GM18502 (cell line): ENCODE measurements around the gene ARHGEF1.
"Not testable (repeated sequence)": the region's sequence is repeated elsewhere in the genome, so short reads cannot be mapped to it uniquely, and the experiment has no call there.

ENCODE experiments used
- ATAC-seq: cut with Tn5 transposase; IDR thresholded peaks from one replicate; pipeline ENCODE4 v1.9.1; 2021; ENCODE audit warnings: mild to moderate bottlenecking; ENCODE audit not compliant: unreplicated experiment, poor library complexity

Gene ARHGEF1

DNA sequence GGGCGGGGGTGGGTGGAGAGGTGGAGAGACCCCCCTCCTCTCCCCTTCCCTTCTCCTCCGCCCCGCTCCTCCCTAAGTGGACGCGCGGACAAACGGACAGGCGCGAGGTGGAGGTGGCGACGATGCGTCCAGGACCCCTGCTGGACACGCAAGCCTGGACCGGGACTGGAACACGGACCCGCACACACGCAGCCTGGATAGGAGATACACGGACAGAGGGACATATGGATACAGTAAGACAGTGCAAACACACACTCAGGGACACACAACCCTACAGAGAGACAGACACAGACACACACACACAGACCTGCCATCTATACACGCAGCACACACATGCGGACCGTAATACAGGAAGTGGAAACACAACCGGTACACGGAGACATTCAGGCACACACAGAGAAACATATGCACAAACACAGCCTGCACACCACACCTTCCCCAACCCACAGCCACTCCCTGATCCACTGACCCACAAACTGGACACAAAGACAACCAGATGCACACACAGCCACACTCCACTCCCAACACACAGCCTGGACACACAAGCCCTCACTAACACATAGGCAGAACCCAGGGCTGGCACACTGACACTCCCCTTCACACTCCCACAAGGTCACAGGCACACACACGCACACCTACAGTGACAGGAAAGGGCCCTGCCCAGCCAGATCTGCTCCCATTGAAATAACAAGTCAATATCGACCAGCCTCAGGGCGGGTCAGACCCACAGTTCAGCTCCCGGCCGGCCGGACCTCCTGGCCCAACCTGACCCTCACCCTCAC, 46.0 kb downstream of the ARHGEF1 start:
- no peak for ATAC-seq

DNA sequence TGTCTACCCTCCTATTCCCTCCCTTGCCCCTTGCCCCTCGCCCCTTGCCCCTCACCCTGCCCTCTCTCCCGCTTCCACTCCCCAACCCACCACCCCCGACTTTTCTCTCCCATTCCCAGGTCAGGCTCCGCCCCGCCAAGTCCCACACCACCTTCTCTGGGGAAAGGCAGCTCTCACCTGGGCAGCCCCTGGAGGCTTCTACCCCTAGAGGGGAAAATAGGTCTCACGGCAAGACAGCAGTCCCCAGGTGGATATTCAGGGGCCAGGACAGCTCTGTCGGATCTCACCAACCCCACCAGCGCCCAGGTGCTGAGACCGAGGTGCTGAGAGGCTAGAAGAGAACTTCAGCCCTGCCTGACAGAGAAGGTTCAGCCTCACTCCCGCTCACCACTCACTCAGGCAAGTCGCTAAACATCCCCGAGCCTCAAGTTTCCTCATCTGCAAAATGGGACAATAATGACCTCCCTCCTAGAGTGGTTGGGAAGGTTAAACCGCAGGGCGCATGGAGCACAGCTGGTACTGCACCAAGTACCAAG, 46.6 kb downstream of the ARHGEF1 start:
- no peak for ATAC-seq

DNA sequence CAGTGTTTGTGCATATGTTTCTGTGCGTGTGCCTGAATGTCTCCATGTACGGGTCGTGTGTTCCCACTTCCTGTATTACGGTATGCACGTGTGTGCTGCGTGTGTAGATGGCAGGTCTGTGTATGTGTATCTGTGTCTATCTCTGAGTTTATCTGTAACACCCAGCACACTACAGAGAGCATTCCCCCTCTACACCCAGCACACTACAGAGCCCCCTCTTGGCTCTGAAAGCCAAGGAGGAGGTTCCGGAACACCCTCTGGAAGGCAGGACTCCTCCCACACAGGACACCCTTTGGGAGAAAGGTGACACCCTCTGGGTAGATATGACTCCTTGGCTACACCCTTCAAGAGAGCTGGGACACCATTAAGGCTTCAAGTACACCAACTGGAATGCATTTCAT, 47.3 kb downstream of the ARHGEF1 start:
- no peak for ATAC-seq

DNA sequence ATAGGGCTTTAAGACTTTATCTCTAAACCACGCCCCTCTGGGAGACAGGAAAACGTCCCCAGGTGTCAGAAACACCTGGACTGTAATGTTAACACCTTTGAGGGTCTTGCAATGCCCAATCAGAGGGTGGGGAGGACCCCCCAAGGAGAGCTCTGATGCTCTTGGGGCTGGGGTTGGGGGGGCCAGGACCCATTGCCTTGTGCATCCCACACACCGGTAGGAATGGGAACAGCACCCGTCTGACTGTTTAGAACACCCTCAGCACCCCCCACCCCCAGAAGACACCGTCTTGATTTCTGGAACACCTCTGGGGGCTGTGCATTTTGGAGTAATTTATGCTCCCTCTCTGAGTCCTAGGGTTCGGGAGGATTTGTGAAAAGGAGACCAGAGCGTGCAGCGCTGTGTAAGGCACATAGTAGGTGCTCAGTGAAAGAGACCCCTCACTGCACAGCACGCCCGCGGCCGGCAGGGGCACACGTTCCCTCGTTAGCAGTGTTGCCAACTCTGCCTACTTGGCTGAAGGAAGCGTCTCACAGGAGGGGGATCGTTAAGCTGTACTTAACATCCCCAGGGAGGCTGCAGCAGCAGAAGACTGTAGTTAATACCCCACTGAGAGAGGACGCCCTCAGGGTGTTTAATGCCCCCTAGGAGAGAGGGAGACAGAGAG, 48.1 kb downstream of the ARHGEF1 start:
- no peak for ATAC-seq

DNA sequence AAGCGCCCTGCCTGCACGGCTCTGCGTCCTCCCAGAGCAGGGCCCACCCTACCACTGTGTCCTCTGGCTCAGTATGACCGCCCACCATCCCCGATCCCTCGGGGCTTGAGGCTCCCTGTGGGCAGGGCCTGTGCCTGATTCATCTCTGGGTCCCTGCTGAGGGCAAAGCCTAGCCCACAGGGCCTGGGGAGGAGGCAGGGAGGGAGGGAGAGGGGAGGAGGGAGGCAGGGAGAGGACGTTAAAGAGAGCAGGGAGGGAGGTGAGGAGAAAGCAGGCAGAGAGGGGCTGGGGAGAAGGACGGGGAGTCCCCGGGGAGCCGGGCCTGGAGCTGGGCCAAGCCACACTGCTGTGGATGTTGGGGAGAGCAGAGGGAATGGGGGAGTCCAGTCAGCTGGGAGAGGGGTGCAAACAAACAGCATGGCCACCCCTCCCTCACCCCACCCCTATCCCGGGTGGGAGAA, 49.3 kb downstream of the ARHGEF1 start:
- ATAC-seq: no peak

DNA sequence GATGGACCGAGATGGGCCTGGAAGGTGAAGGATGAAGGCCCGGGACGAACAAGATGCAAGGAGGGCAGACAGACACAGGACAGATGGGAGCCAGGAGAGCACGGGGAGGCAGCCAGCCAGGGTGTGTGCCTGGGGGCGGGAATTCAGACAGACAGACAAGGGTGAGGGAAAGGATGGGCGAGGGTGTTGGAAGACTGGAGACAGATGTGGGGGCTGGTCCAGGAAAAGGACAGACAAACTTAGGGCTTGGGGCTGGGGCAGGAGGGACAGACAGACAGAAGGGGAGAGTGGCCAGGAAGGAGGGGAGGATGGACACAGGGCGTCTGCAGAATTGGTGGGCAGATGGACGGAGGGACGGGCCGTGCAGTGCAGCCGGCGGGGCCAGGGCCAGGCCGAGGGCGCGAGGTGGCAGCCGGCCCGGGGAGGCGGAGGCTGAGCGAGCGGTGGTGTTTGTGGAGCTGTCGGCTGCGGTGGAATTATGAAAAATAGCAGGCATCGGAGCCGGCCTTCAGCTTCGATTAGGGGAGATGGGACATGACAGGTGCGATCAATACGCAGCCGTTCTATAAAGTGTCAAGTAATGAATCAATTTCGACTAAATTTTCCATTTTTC, 49.8 kb downstream of the ARHGEF1 start:
- no peak for ATAC-seq

DNA sequence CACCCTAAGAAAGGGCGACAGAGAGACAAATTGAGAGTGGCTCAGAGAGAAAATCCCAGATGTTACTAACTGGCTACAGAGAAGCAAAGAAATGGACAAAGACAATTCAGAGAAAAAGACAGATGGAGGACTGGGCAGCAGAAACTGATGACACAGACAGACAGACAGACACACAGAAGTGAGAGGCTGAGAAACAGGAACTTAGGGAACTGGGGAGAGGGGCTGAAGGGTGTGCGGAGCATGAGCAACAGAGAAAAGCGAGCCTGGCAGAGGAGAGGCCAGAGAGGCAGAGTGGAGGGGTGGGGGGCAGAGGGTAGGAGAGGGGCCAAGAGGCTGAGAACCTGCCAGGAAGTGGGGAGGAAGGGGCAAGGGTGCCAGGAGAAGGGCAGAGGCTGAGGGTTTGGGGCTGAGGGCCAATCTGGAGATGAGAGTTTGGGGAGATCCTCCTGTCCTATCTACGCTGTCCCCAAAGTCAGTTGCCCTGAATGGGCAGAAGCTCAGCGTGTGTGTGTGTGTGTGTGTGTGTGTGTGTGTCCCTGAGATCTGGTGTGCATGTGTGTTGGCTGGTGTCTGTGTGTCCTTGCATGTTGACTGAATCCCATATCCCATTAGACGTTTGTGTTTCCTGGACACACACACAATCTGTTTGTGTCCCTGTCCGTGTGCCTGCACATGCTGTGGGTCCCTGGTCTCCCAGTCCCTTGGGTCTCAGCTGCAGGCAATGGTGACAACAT, 50.9 kb downstream of the ARHGEF1 start:
- no peak for ATAC-seq

DNA sequence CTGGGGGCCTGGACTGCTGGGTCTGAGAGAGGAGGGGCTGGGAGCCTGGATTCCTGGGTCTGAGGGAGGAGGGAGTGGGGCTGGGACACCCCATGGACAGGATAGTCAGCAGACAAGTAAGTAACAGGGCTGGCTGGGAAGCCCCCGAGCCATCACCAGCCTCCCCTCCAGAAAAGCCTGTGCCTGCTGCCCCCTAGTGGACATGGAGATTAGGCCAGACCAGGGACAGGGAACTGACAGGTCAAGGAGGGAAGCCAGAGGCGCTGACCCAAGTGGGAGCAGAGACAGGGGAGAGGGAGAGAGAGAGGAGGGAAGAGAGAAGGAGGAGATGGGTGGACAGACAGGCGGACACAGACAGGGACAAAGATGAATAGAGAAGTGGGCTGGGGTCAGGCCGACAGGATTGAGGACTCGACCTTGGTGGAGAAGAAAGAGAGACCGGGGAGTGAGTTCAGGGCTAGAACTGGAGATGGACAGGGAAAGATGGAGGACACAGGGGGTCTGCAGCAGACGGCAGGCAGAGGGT, 51.9 kb downstream of the ARHGEF1 start:
- ATAC-seq: no peak

DNA sequence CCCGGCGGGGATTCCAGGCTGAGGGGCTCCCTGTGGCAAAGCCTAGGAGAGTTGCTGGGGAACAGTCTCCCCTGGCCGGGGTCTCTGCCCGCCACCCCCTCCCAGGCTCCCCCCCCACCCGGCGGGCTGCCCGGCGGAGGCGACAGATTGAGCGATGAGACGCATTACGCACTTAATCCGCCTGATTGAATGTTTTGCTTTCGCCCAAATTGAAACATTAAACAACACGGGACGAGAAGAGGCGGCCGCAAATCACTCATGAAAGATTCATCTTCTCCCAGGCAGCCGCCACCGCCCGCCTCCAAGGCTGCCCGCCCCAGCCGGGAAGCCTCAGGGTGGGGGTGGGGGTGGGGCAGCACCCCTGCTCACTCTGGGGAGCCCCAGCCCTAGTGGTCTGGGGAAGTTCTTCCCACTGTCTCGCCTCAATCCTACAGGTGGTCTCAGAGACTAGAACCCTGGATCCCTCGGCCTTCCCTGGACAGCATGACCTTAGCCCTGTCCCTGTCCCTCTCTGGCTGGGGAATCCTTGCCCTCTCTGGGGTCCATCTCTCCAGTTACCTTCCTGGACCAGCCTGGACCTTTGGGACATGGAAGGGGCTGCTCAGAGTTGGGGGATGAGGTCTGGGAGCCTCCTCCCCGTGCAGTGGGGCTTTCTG, 52.9 kb downstream of the ARHGEF1 start:
- ATAC-seq: no peak

DNA sequence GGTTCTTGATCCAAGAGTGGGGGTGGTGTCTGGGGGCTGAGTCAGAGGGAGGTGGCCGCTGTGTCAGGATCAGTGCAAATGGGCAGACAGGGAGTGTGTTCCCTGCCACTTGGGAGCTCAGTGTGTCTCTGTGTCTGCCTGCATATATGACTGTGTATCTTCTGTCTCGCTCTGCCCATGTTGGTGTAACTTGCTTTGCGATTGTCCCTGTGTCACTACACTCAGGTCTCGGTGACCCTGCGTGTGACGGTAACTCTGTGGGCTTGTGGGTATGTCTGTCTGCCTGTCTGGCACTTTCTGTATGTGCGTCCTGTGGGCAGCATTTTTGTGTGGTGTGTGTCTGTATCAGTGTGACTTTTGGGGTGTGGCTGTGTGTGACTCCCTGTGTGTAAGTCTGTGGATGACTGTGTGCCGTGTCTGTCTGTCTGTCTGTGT, 53.4 kb downstream of the ARHGEF1 start:
- no peak for ATAC-seq

DNA sequence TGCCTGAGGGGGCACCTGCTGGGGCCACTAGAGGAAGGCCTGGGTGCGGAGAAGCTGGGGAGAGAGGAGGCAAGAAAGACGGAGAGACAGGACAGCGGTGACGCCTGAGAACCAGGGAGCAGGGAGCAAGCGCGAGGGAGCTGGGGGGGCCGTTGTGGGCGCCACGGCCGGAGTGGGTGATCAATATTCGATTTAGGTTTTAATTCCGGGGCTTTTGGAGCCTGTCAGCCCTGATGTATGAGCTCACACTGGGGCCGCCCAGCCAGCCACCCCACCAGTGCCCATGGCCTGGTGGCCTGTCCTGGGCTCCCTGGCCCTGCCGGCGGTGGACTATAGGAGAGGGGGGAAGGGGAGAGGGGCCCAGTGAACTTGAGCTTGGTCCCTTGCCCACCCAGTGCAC, 54.0 kb downstream of the ARHGEF1 start:
- no peak for ATAC-seq

DNA sequence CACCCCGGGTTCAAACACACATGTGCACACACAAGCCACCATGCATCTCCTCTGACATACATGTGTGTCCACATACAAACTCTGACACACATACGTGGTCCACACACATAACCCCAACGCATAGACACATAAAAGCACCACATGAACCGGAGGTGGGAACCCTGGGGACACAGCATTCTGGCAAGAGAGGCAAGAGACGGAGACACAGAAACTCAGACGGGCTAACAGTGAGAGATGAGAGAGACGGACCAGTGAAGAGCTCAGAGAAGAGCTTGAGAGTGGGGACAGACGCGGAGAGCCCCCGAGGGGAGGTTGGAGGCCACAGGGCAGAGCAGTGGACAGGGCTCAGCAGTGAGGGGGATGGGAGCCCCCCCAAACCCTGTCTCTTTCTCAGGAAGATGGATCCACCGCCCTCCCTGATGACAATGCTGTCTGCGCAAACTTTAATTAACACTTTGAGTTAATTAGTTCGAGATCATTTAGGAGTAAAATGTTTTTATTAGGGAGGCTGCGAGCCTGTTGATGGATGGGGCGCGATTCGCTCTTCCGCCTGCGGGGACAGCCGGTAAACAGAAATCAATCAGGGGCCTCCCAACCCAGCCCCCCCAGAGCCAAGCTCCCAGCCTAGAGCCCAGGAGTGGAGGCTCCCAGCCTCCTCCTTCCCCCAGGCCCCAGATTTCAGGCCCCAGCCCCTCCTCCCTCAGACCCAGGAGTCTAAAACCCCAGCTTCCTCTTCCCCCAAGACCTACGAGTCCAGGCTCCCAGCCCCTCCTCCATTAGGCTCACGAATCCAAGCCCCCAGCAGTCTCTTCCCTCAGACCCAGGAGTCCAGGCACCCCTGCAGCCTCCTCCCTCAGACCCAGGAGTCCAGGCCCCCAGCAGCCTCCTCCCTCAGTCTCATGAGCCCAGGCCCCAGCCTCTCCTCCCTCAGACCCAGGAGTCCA, 54.8 kb downstream of the ARHGEF1 start:
- no peak for ATAC-seq

DNA sequence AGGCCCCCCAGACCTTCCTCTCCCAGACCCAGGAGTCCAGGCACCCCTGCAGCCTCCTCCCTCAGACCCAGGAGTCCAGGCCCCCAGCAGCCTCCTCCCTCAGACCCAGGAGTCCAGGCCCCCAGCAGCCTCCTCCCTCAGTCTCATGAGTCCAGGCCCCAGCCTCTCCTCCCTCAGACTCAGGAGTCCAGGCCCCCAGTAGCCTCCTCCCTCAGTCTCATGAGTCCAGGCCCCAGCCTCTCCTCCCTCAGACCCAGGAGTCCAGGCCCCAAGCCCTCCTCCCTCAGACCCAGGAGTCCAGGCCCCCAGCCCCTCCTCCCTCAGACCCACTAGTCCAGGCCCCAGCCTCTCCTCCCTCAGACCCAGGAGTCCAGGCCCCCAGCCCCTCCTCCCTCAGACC, 56.2 kb downstream of the ARHGEF1 start:
- ATAC-seq: not testable (repeated sequence)

DNA sequence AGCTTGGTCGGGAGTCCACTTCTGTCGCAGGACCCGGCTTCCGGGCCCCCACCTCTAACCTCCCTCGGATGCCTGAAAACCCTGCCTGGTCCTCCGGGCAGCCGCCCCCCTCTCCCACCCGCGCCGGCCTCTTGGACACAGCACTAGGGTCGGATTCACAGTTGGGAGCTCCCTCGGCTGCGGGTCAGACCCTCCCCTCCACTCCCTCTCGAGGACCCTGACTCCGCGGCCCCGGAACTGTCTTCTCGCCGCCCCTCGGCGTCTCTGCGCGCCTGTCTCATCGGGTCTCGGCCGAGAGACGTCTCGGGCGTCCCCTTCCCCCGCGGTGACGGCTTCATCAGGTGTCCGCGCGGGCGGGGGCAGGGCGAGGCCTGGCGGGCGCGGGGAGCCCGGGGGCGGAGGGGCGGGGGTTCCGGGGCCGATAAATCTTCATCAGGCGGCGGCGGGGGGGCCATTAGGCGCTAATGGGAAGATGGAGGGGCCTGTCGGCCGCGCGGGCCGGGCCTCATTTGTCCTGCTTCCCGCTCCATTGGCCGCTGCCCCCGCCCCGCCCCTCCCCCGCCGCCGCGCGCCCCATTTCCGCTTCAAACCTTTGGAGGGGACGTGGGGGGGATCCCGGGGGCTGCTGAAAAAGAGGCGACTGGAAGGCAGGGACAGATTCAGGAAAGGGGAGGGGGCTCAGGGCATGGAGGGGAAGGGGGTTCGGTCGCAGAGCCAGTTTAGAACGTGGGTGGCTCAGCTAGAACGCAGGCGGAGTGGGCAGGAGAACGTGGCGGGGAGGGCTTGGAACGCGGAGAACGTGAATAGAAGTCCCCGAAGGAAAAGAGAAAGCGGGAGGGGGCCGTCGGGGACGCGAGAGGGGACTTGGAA, 57.1 kb downstream of the ARHGEF1 start:
- ATAC-seq: no peak

DNA sequence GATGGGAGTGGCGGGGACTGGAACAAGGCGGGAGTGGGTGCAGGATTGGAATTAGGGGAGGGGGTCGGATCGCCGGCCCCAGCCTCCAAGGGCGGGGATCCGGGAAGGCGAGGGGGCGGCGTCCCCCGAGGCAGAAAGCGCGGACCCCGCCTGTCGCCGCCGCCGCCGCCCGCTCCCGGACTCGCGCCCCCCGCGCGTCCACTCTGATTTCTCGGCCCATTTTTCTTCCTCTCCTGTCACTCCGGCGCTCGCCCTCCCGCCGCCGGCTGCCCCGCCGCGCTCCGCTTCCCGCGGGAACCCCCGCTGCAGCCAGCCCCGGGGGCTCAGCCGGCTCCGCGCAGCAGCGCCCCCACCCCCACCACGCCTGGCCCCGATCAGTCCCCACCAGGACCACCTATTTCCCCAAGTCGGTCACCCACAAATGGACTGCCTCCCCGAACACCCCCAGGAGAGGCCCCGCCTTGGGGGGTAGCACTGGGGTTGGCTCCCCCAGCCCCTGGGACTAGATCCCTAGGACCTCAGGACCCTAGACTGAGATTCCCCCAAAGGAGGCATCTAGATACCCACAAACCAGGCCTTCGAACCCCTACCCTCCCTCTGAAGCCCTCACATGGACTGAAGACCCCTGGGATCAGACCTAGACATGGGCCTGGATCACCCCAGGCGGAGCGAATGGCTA, 57.9 kb downstream of the ARHGEF1 start:
- ATAC-seq: no peak

DNA sequence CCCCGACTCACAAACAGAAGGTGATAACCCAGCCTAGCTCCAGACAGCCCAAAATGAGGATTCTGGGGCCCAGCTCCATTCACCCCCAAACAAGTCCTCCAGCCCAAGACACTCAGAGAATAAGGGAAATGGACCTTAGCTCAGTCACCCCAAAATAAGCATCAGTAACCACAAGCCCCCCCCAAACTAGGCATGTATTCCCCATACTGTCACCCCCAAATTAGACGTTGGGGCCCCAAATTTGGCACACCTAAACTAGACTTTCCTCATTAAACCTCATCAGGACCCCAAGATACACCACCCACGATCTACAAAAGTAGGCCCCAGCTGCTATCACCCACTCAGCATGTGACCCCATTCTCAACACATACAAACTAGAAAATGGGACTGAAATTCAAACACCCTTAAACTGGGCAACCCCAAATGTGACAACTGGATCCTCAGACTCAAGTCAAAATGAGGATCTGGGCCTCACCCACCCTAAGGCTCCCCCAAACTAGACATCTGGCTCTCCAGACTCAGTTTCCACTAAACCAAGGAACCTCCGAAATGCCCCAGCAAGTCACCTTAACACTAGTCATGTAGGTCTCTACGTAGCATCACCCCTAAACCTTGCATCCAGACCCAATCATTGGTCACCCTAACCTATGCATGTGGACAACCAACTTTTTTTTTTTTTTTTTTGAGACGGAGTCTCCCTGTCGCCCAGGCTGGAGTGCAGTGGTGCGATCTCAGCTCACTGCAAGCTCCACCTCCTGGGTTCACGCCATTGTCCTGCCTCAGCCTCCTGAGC, 58.6 kb downstream of the ARHGEF1 start:
- no peak for ATAC-seq
